GM18951 (cell line): ENCODE measurements around the gene CSNK1D.
A peak's percentile ranks its signal among the peaks of the same experiment; 100 is the strongest.

Source experiments
- POLR2A ChIP-seq: IDR thresholded peaks from 4 replicates; pipeline ENCODE4 v1.6.1; 2011; ENCODE audit warnings: mild to moderate bottlenecking; ENCODE audit not compliant: insufficient read length, insufficient read depth; ENCODE audit errors: extremely low read depth
- in situ Hi-C: fragments of 300-500 bp; cut with MboI; formaldehyde crosslinking; loops from one replicate; pipeline ENCODE4 v1.12.0; 2022; ENCODE audit warnings: low sequenced_read_pairs, mixed read lengths, inconsistent platforms; ENCODE audit not compliant: unreplicated experiment

Gene CSNK1D

DNA sequence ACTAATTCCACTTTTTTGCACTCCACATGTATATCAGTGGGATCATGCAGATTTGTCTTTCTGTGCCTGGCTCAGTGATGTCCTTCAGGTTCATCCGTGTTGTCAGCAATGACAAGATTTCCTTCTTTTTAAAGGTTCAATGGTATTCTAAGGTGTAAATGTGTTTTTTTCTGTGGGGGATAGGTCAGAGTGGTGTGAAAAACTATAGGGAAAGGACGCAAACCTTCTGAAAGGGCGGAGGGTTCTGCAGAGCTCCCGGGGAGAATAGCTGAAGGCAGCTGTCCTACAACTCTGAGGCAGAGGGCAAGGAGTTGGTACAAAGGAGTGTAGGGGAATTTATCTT is 21.9 kb upstream of the CSNK1D start:
- in situ Hi-C loops, result no loop called here
- no peak for TF ChIP-seq POLR2A

DNA sequence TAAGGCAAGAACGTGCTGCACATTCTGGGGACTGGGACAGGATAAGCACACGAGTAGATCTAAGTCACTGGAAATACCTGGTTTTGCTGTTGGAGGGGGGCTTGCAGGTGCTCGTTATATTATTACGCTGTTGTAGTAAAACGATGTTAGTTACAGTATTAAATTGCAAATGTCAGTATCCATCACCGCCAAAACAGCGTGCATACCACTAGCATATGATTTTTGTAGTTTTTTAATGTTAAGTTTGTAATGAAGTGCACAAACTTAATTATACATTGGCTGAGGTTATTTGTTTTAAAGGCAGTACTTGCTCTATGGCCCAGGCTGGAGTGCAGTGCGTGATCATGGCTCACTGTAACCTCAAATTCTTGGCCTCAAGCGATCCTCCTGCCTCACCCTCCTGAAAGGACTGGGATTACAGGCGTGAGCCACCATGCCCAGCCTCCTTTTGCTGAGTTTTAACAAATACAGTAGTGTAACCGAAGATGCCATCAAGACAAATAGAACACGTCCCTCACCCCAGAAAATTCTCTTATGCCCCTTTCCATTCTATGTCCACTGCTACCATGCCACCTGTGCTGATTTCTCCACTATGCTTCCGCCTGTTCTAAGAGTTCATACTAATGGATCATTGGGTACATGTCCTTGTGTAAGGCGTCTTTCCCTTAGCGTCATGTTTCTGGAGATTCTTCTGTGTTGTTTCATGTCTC is 20.7 kb upstream of the CSNK1D start:
- peak; percentile 28 for TF ChIP-seq POLR2A
- in situ Hi-C loops, result no loop called here

DNA sequence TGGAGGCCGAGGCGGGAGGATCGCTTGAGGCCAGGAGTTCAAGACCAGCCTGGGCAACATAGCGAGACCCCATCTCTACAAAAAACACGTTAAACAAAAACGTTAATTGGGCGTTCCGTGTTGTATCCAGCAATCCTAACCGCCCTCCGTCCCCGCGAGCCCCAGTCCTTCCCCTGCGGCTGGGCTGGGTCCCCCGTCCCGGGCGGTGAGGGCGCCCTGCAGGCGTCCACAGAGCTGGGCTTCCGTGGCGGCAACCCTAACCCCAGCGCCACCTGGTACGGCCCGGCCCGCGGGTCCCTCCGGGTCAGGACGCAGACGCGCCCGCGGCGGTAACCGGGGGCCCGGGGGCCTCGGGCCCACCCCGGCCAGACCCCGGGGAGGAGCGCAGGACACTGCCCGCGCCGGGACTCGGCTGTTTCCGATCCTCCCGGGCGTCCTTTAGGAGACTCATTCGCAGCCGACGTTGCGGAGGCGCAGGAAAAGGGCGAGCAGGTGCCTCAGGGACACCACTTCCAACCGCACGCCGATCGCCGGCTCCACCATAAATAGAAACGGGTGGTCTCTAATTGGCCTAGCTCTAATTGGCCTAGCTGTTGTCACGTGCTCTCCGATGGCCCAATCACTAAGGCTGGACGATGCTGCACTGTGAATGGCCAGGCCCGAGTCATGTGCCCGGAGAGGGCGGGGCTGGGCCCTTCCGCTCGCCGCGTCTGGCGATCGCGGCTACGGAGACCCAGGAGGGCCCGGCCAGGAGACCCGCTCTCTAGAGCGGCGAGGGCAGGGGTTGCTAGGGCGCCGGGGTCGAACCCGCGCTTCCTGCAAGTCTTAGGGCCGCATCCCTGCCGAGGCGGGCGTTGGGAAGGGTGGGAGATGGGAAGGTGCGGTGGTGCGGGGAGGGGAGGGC is 19.0 kb upstream of the CSNK1D start:
- TF ChIP-seq POLR2A, result peak; percentile 96
- in situ Hi-C loops, result no loop called here

DNA sequence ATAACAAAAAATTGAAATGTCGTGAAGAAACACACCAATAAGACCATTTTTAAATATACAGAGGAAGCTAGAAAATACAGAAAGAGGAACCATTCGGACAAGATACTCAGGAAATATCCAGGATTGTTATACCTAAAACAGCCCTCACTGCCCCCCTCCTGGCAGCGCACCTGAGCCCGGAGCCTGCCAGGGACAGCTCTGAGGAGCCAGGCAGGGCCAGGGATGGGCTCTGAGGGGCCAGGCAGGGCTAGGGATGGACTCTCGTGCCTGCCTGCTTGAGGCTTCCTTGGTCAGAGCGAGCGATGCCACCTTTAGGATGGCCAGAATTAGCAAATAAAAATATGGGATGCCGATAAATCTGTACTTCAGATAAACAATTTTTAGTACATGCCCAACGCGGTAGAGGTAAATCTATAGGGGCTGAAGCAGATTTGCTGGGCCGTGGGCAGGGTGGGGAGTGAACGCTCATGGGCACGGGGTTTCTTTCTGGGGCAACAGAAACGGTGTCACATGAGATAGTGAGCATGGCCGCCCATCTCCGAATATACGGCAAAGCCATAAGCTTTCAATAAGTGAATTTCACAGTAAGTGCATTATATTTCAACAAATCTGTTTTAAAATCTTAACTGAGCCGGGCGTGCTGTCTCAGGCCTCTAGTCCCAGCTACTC is 18.2 kb upstream of the CSNK1D start:
- no peak for TF ChIP-seq POLR2A
- in situ Hi-C loops, result no loop called here

DNA sequence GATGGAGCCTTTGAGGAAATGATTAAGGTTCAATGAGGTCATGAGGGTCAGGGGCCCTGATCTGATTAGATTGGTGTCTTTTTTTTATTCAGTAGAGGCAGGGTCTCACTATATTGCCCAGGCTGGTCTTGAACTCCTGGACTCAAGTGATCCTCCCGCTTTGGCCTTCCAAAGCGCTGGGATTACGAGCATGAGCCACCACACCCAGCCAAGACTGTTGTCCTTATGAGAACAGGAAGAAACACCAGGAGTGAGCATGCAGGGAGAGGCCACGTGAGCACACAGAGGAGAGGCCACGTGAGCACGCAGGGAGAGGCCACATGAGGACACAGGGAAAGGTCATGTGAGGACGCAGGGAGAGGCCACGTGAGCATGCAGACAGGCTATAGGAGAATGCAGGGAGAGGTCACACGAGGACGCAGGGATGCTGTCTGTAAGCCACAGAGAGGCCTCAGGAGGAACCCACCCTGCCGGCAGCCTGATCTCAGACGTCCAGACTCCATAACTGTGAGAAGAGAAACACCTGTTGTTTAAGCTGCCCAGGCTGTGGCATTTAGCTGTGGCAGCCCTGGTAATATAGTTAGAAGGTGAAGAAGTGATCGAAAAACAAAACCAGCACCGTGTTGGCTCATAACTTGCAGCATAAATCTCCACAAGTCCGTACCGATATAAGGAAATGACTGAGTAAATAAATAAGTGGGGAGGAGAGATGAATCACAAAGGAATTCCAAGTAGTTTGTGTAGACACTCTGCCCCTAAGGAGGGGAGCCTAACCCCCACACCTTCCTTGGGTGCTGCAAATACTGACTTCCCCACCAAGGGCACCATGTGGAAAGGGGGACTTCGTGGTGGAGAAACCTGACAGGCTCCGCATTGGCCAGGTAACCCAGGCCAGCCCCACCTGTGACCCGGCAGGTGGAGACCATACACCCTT is 14.6 kb upstream of the CSNK1D start:
- in situ Hi-C loops, result no loop called here
- no peak for TF ChIP-seq POLR2A

DNA sequence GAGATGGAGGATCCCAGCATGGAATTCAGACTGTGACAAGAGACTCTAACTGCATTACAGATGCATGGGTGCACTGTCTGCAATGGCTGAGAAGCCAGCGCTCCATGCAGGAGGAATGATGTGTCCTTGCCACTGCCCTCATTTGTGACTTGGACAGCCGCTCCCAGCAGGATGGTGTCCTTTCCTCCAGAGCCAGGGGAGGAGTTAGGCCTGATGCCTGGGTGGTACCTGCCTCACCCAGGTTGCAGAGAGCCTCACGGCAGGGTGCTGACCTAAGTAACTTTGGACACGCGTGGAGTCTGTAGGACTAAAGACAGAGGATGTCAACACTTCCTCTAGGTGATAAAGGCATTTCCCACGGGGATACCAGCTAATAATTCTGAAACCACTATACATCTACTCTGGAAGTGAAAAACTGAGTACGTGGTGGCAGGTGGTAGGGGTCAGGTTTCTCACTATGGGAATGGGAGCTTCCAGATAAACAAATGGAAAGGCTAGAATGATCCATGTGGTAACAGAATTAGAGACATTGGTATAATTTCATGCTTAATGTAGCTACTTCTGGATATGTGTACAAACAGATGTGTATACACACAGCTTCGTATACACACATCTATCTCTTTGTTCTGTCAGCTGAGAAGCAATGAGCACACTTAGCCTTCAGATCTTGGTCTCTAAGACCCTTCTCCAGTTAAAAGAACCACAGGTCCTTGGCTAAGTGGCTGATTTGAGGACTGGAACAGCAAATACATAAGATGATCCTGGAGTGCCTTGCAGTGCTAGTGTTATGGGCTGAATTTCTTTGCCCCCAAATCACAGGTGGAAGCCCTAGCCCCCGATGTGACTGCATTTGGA is 13.7 kb upstream of the CSNK1D start:
- no peak for TF ChIP-seq POLR2A
- in situ Hi-C loops, result no loop called here

DNA sequence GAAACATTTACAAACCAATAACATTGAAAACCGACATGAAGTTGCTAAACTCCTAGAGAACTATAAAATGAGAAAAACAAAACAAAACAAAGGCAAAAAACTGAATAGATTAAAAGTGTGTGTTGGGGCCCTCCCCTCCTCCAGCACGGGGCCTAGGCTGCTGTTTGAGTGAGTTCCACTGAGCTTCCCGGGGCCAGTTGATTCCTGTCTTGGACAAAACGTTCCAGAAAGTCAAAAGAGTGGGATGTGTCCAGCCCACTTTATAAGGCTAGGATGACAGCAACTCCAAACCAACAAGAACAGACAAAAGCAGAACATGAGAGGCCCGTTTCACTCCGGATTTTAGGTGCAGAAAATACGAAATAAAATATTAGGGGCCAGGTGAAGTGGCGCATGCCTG is 11.6 kb upstream of the CSNK1D start:
- in situ Hi-C loops, result no loop called here
- no peak for TF ChIP-seq POLR2A

DNA sequence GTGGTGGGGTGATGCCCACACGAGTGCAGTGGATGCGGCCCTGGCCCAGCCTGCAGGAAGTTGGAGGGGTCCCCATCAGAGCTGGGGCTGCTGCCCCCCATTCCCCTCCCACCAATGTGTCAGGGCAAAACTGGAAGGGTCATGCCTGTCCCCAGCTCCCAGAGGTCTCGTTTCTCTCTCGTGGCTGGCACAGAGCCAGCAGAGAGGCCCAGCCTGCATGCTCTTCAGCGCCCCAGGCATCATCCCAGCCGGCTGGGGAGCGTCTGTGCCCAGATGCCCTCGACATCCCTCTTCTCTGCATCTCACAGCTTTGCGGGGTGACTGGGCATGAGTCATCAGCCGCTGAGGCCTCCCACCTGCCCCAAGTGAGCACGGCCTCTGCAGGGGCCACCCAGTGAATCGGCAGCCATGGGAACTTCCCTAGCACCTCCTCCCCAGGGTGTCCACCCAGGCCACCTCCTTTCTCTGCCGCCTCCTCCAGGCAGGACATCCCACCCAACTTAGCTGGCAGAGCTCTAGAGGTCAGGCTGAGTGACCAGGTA is 9.8 kb upstream of the CSNK1D start:
- TF ChIP-seq POLR2A, result no peak
- in situ Hi-C loops, result no loop called here

DNA sequence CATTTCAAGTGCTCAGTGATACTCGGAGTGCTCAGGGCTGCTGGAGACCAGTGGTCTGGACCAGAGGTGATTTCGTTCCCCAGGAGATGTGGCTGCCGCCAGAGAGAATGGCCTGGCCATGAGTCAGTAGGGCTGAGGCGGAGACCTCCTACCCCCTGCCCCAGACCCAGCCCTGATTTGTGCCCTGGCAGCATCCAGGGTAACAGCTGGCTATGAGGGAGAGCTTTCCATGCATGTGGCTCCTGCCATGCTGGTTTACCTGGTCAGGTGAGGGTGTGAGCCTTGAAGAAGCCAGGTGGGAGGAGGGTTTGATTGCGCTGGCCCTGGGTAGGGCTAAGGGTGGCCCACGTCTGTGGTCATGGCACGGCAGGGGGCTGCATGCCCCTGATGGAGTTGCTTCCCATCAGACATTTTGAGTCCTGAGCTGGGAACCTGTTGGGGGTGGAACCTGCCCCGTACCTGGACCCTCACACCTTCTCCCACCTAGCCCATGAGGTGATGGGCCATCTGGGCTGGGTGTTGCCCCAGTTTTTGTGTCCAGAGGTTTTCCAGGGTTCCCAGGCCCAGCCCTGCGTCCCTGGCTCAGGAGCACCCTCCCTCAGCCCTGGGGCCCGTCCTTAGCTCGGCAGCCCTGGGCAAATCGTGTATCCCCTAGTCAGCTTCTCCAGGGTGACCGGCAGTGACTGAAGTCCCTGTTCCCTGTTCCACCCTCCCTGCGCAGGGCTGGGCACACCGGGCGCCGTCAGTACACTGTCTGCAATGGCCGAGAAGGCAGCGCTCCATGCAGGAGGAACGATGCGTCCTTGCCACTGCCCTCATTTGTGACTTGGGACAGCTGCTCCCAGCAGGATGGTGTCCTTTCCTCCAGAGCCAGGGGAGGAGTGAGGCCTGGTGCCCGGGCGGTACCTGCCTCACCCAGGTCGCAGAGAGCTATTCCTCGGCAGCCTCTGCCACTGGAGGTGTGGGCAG is 9.0 kb upstream of the CSNK1D start:
- no peak for TF ChIP-seq POLR2A
- in situ Hi-C loops, result no loop called here

DNA sequence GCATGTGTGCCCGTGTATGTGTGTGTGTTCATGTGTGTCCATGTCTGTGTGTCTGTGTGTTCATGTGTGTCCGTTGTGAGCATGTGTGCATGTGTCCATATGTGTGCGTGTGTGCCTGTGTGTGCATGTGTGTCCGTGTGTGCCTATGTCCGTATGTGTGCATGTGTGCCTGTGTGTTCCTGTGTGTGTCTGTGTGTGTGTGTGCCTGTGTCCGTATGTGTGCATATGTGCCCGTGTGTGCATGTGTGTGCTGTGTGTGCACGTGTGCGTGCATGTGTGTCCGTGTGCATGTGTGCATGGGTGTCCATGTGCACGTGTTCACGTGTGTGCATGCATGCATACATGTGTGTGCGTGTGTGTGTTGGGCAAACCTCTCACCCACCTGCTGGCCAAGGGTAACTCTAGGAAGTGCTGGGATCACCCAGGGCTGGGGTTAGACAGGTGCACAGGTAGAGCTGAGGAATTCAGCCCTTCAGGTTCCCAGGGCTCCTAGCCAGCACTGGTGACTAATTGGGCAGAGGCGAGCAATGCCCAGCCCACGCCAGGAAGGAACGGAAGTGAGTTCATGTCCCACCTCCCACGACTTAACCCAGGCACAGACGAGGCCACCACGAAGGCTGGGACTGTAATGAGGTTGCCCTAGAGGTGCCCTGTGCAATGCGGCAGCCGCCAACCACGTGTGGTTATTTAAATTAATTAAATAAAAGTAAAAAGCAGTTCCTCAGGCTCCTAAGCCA is 8.2 kb upstream of the CSNK1D start:
- no peak for TF ChIP-seq POLR2A
- in situ Hi-C loops, result no loop called here
